ENCODE data around the gene FOXO6.
A peak's percentile ranks its signal among the peaks of the same experiment; 100 is the strongest.

GRCh38 chr1:41313661-41314131 lies 47.5 kb upstream of the FOXO6 start:
- peak; percentile 53 for TF ChIP-seq CTCF (IDR thresholded peaks at IDR 0.05; ENCODE audit: low read depth, low read length)
- no peak for TF ChIP-seq EZH2phosphoT487 (IDR thresholded peaks at IDR 0.05; ENCODE audit: low read depth)
